Posterior cingulate gyrus (tissue), 11 donors: ENCODE data around the gene ATXN1.

Experiments
- DNase-seq, 10 donors: peaks; one replicate each; pipeline versions ENCODE4 v3.0.0 to v3.0.0-alpha.2; 2020 to 2021; ENCODE audit warnings: mixed read lengths in 3 of 10
- intact Hi-C: fragments of 100-400 bp; cut with DNase I; formaldehyde crosslinking; loops from one replicate; pipeline ENCODE4 v1.15.1; 2023

Gene ATXN1

GRCh38 chr6:16494793-16495192, 266.5 kb downstream of the ATXN1 start:
- intact Hi-C loops = loop anchor here (5.0 kb wide), 1 partner anchor 162 kb away; no protein-coding TSS in a partner anchor
- no peak for DNase-seq

- intact Hi-C loops = no loop called here
- no peak for DNase-seq
Measured at GRCh38 chr6:16493802-16494201, 267.5 kb downstream of the ATXN1 start.

- intact Hi-C loops = no loop called here
- DNase-seq = no peak
Measured at GRCh38 chr6:16493112-16493511, 268.1 kb downstream of the ATXN1 start.

- DNase-seq = no peak
- intact Hi-C loops = no loop called here
Measured at GRCh38 chr6:16491666-16492313, 269.5 kb downstream of the ATXN1 start.

GRCh38 chr6:16490616-16491015, 270.6 kb downstream of the ATXN1 start:
- intact Hi-C loops = no loop called here

GRCh38 chr6:16488813-16489212, 272.4 kb downstream of the ATXN1 start:
- intact Hi-C loops = no loop called here
- no peak for DNase-seq

More at GRCh38 chr6:16490616-16491015, 270.6 kb downstream of the ATXN1 start:
- DNase-seq = no peak

- intact Hi-C loops = no loop called here
- DNase-seq = no peak
Measured at GRCh38 chr6:16487996-16488674, 273.1 kb downstream of the ATXN1 start.

- peak in 7 of 10 donors; percentile 10 to 80 (median 22) for DNase-seq
- intact Hi-C loops = no loop called here
Measured at GRCh38 chr6:16486661-16487060, 274.6 kb downstream of the ATXN1 start.

GRCh38 chr6:16483315-16483875, 277.9 kb downstream of the ATXN1 start:
- intact Hi-C loops = no loop called here
- DNase-seq = no peak

- no peak for DNase-seq
- intact Hi-C loops = no loop called here
Measured at GRCh38 chr6:16482702-16483314, 278.5 kb downstream of the ATXN1 start.

GRCh38 chr6:16481697-16482399, 279.4 kb downstream of the ATXN1 start:
- DNase-seq = no peak

GRCh38 chr6:16480763-16481560, 280.3 kb downstream of the ATXN1 start:
- intact Hi-C loops = no loop called here
- DNase-seq = no peak

More at GRCh38 chr6:16481697-16482399, 279.4 kb downstream of the ATXN1 start:
- intact Hi-C loops = no loop called here

- DNase-seq = no peak
- intact Hi-C loops = no loop called here
Measured at GRCh38 chr6:16477367-16478149, 283.7 kb downstream of the ATXN1 start.

- DNase-seq = no peak
- intact Hi-C loops = no loop called here
Measured at GRCh38 chr6:16476861-16477260, 284.4 kb downstream of the ATXN1 start.

- DNase-seq = no peak
- intact Hi-C loops = no loop called here
Measured at GRCh38 chr6:16475494-16475781, 285.8 kb downstream of the ATXN1 start.

- intact Hi-C loops = no loop called here
- no peak for DNase-seq
Measured at GRCh38 chr6:16474772-16475493, 286.3 kb downstream of the ATXN1 start.

- no peak for DNase-seq
- intact Hi-C loops = no loop called here
Measured at GRCh38 chr6:16473908-16474771, 287.1 kb downstream of the ATXN1 start.
